GM12878 (cell line): Measurements from ENCODE around the gene GAK. TPM values are rescaled to one million over a fixed set of nuclear protein-coding genes. Genes with fewer than 3 reads are reported as not detected.

Experiments
- ATAC-seq: fragments of 200-7000 bp; cut with Tn5 transposase; 3 replicates; pipeline ENCODE4 v1.9.1; 2020; ENCODE audit warnings: mild to moderate bottlenecking, moderate library complexity
- BruUV-seq: library from RNA; stranded (reverse); fragments of 400-500 nt; replicated peaks from 2 replicates; lab custom pipeline; 2021; lab: Mats Ljungman, UMichigan
- CTCF ChIA-PET: fragments of 300-600 bp; sonication (Branson Sonifier 250); formaldehyde crosslinking; extraction: SDS; loops from one replicate; lab custom pipeline; 2021; ENCODE audit warnings: inconsistent platforms; lab: Yijun Ruan, JAX
- POLR2A ChIA-PET: fragments of 350-600 bp; formaldehyde crosslinking; extraction: SDS; loops from one replicate; lab custom pipeline; 2021; ENCODE audit warnings: inconsistent platforms; lab: Charles Lee
- RAD21 ChIA-PET: fragments of 300-600 bp; sonication (Branson Sonifier 250); formaldehyde crosslinking; loops from one replicate; lab custom pipeline; 2023; ENCODE audit warnings: antibody characterized with exemption; ENCODE audit not compliant: unreplicated experiment; lab: Charles Lee
- SMC1A ChIA-PET: fragments of 300-600 bp; sonication (Branson Sonifier 250); formaldehyde crosslinking; loops from one replicate; lab custom pipeline; 2023; ENCODE audit not compliant: unreplicated experiment, uncharacterized antibody; lab: Charles Lee
- DNase-seq: peaks from one replicate; pipeline ENCODE4 v3.0.0-alpha.2; 2011; ENCODE audit warnings: low read depth, low spot score
- FAIRE-seq: peaks from 3 replicates; lab custom pipeline; 2011; peaks lifted over from hg19 to GRCh38; lab: Jason Lieb, UNC
- H2AFZ ChIP-seq: 2 replicates; pipeline ENCODE4 v1.6.0; 2011; ENCODE audit warnings: low read depth, low read length, control low read depth; ENCODE audit not compliant: control insufficient read depth
- H3K27ac ChIP-seq: 2 replicates; pipeline ENCODE4 v1.5.1; 2011; ENCODE audit warnings: control low read depth; ENCODE audit not compliant: control insufficient read depth, insufficient read depth
- H3K27me3 ChIP-seq, 2 experiments: replicated peaks in 1 of 2; 2 replicates each; pipeline versions ENCODE4 v1.6.0 to v1.6.1; 2011; ENCODE audit warnings: low read length in 1 of 2; ENCODE audit not compliant: control insufficient read depth in 2 of 2, insufficient read depth in 2 of 2
- H3K36me3 ChIP-seq, 2 experiments: 2 replicates each; pipeline ENCODE4 v1.5.1; 2011; ENCODE audit warnings: low read length in 1 of 2; ENCODE audit not compliant: control insufficient read depth in 2 of 2, insufficient read depth in 2 of 2
- H3K4me1 ChIP-seq: 2 replicates; pipeline ENCODE4 v1.6.1; 2011; ENCODE audit warnings: mild to moderate bottlenecking, low read length, moderate library complexity, mixed read lengths; ENCODE audit not compliant: control insufficient read depth, insufficient read depth
- H3K4me2 ChIP-seq: 2 replicates; pipeline ENCODE4 v1.6.0; 2011; ENCODE audit warnings: control low read depth; ENCODE audit not compliant: control insufficient read depth, insufficient read depth
- H3K4me3 ChIP-seq: fragments of 200-600 bp; sonication (generic); 2 replicates; pipeline ENCODE4 v1.5.1; 2016
- H3K79me2 ChIP-seq: 2 replicates; pipeline ENCODE4 v1.6.0; 2011; ENCODE audit warnings: low read length; ENCODE audit not compliant: control insufficient read depth, insufficient read depth
- H3K9ac ChIP-seq: 2 replicates; pipeline ENCODE4 v1.8.0; 2011; ENCODE audit warnings: low read length, control low read depth, mixed read lengths; ENCODE audit not compliant: control insufficient read depth, insufficient read depth
- H3K9me3 ChIP-seq: replicated peaks from 3 replicates; pipeline ENCODE4 v1.5.1; 2011; ENCODE audit warnings: mild to moderate bottlenecking, low read length; ENCODE audit not compliant: control insufficient read depth, insufficient read depth
- H4K20me1 ChIP-seq: 2 replicates; pipeline ENCODE4 v1.6.0; 2011; ENCODE audit not compliant: control insufficient read depth, insufficient read depth
- BHLHE40 ChIP-seq, 2 experiments: fragments of 450-650 bp in 1 of 2; IDR thresholded peaks; 2 replicates each; pipeline ENCODE4 v1.6.1; 2011 to 2017; ENCODE audit warnings: low read depth in 2 of 2, borderline replicate concordance in 1 of 2, improper control_type of control experiment in 1 of 2, low read length in 1 of 2, mild to moderate bottlenecking in 1 of 2
- HDAC2 ChIP-seq: fragments of 200-600 bp; sonication (generic); IDR thresholded peaks from 2 replicates; pipeline ENCODE4 v1.6.1; 2017
- LARP7 ChIP-seq: fragments of 450-650 bp; IDR thresholded peaks from 2 replicates; pipeline ENCODE4 v1.6.1; 2017; ENCODE audit warnings: mild to moderate bottlenecking
- PML ChIP-seq: IDR thresholded peaks from 2 replicates; pipeline ENCODE4 v1.6.1; 2012; ENCODE audit warnings: low read length, inconsistent platforms
- SIN3A ChIP-seq: IDR thresholded peaks from 2 replicates; pipeline ENCODE4 v1.6.1; 2012; ENCODE audit warnings: low read depth, low read length, improper control_type of control experiment
- SP1 ChIP-seq: IDR thresholded peaks from one replicate; pipeline ENCODE4 v1.6.1; 2011; ENCODE audit warnings: low read depth, low read length
- SUZ12 ChIP-seq: fragments of 200-600 bp; sonication (generic); IDR thresholded peaks from one replicate; pipeline ENCODE4 v1.6.1; 2018; ENCODE audit warnings: antibody characterized with exemption, mild to moderate bottlenecking; ENCODE audit not compliant: unreplicated experiment
- USF2 ChIP-seq: IDR thresholded peaks from 2 replicates; pipeline ENCODE4 v1.6.1; 2011; ENCODE audit warnings: low read depth, low read length, improper control_type of control experiment, borderline replicate concordance
- WGBS: methylation state at CpG from one replicate; pipeline ENCODE4 v1.1.6; 2016; ENCODE audit warnings: low lambda C conversion rate; ENCODE audit not compliant: insufficient replicate concordance, insufficient coverage; ENCODE audit errors: missing lambda C conversion rate; 5-methylcytosine and 5-hydroxymethylcytosine counted together
- in situ Hi-C: fragments of 300-500 bp; cut with MboI; formaldehyde crosslinking; loops from 9 replicates; pipeline ENCODE4 v1.14.3; 2018; ENCODE audit warnings: mixed read lengths
- intact Hi-C: fragments of 100-400 bp; cut with micrococcal nuclease; formaldehyde crosslinking; loops from one replicate; pipeline ENCODE4 v1.14.2; 2022; ENCODE audit not compliant: unreplicated experiment
- polyA plus RNA-seq, 11 experiments: library from polyadenylated mRNA; depleted of rRNA in 4 of 11; unstranded in 6 of 11; stranded (reverse) in 5 of 11; fragments of >200 nt; fragmentation: Nextera tagmentation in 4 of 11; fragmentation: Illumina TruSeq in 1 of 11; extraction: Ambion mirVana in 4 of 11; extraction: Trizol in 1 of 11; gene quantifications; 1 replicate in 1 of 11; 2 replicates in 10 of 11; pipeline versions ENCODE4 v1.2.1 to v1.2.3, GENCODE V29; 2011 to 2016; ENCODE audit warnings: inconsistent platforms in 2 of 11, missing spikeins in 2 of 11, low read depth in 1 of 11
- total RNA-seq, 4 experiments: library from RNA; depleted of rRNA in 3 of 4; stranded (reverse); fragments of >200 nt in 3 of 4; fragmentation: Illumina TruSeq in 1 of 4; extraction: Trizol in 1 of 4; gene quantifications; 2 replicates each; pipeline versions ENCODE4 v1.2.1 to v1.2.3, GENCODE V29; 2013 to 2021

GAK gene
- total and polyA plus RNA-seq, 10 of the 15 experiments (the other 5 are each of a cell fraction or from before 2014, with no cell fraction given): 0.82 to 127 (median 53.8) TPM

- FAIRE-seq (no peak), ATAC-seq (no peak), DNase-seq (no peak)
- ChIA-PET SMC1A (no interaction called here), CTCF (no interaction called here), POLR2A (no interaction called here), RAD21 (no interaction called here)
- Histone ChIP-seq H3K36me3 (no peaks in the 10 kb centered on the region), H3K4me3 (no peak overlapping the region), H3K9ac (no peak overlapping the region), H2AFZ (no peak overlapping the region), H3K4me1 (no peaks in the 10 kb centered on the region), H3K27ac (no peak overlapping the region), H3K27me3 (no peaks in the 10 kb centered on the region), H4K20me1 (no peaks in the 10 kb centered on the region), H3K9me3 (no peaks in the 10 kb centered on the region), H3K4me2 (no peak overlapping the region), H3K79me2 (no peaks in the 10 kb centered on the region)
- intact Hi-C loops (no loop called here), in situ Hi-C loops (no loop called here)
- TF ChIP-seq BHLHE40 (IDR thresholded peaks at IDR 0.05; ENCODE audit: borderline replicate concordance in 1 of 2, low read depth in 2 of 2, low read length in 1 of 2) (peak in 1 of 2 experiments; percentile 8; a peak in 1 of 4 replicates), SIN3A (no peak), HDAC2 (no peak), LARP7 (no peak), SUZ12 (no peak), SP1 (no peak)
- 84% methylated on average over 62 of the region's 62 CpGs for WGBS
- no TSS peak for BruUV-seq
Observed at GRCh38 chr4:946517-947471, 14.7 kb upstream of the GAK start.

- intact Hi-C loops: no loop called here
- DNase-seq: no peak
- TF ChIP-seq USF2 (no peak), PML (no peak)
- TF ChIP-seq, all 136 proteins: peak for 0
- H3K27ac ChIP-seq: no peak overlapping the region
- BruUV-seq: no TSS peak
- H3K4me2 ChIP-seq: no peak overlapping the region
- no peaks in the 10 kb centered on the region for H3K4me1 ChIP-seq
- no peak overlapping the region for H2AFZ ChIP-seq
- CTCF ChIA-PET: no interaction called here
- 42% methylated on average over 8 of the region's 9 CpGs for WGBS
- H3K27me3 ChIP-seq: no peaks in the 10 kb centered on the region
- FAIRE-seq: no peak
- POLR2A ChIA-PET: no interaction called here
- no peaks in the 10 kb centered on the region for H3K9me3 ChIP-seq
- H3K36me3 ChIP-seq: no peaks in the 10 kb centered on the region
- RAD21 ChIA-PET: no interaction called here
- SMC1A ChIA-PET: no interaction called here
- no peaks in the 10 kb centered on the region for H3K79me2 ChIP-seq
- in situ Hi-C loops: no loop called here
- H3K4me3 ChIP-seq: no peak overlapping the region
- H3K9ac ChIP-seq: no peak overlapping the region
- H4K20me1 ChIP-seq: no peaks in the 10 kb centered on the region
- ATAC-seq: no peak
Observed at GRCh38 chr4:946103-946450, 14.0 kb upstream of the GAK start.
